GM21381 (cell line): ENCODE measurements around the gene SIX4.

Experiments
- ATAC-seq: cut with Tn5 transposase; IDR thresholded peaks from one replicate; pipeline ENCODE4 v1.9.1; 2021; ENCODE audit warnings: mild to moderate bottlenecking, moderate library complexity; ENCODE audit not compliant: unreplicated experiment

Gene SIX4

GRCh38 chr14:60722357-60723115, 1.6 kb downstream of the SIX4 start:
- ATAC-seq, result peak; percentile 41

- ATAC-seq, result no peak
Measured at GRCh38 chr14:60722107-60722356, 2.1 kb downstream of the SIX4 start.

GRCh38 chr14:60721326-60722106, 2.6 kb downstream of the SIX4 start:
- ATAC-seq, result no peak

- no peak for ATAC-seq
Measured at GRCh38 chr14:60720962-60721325, 3.2 kb downstream of the SIX4 start.

- no peak for ATAC-seq
Measured at GRCh38 chr14:60720391-60720790, 3.8 kb downstream of the SIX4 start.

- no peak for ATAC-seq
Measured at GRCh38 chr14:60713513-60713912, 10.6 kb downstream of the SIX4 start.

GRCh38 chr14:60710494-60710893, 13.7 kb downstream of the SIX4 start:
- no peak for ATAC-seq

- no peak for ATAC-seq
Measured at GRCh38 chr14:60707858-60708257, 16.3 kb downstream of the SIX4 start.

GRCh38 chr14:60705100-60705499, 19.1 kb downstream of the SIX4 start:
- ATAC-seq, result no peak

GRCh38 chr14:60700598-60700997, 23.6 kb downstream of the SIX4 start:
- no peak for ATAC-seq

- ATAC-seq, result no peak
Measured at GRCh38 chr14:60695327-60695726, 28.8 kb downstream of the SIX4 start.

GRCh38 chr14:60691383-60692113, 32.6 kb downstream of the SIX4 start:
- no peak for ATAC-seq

- ATAC-seq, result no peak
Measured at GRCh38 chr14:60686865-60687264, 37.3 kb downstream of the SIX4 start.

- no peak for ATAC-seq
Measured at GRCh38 chr14:60684203-60684602, 39.9 kb downstream of the SIX4 start.

GRCh38 chr14:60681271-60681670, 42.9 kb downstream of the SIX4 start:
- ATAC-seq, result no peak

- no peak for ATAC-seq
Measured at GRCh38 chr14:60680511-60680910, 43.6 kb downstream of the SIX4 start.

- ATAC-seq, result no peak
Measured at GRCh38 chr14:60679566-60680258, 44.4 kb downstream of the SIX4 start.

- ATAC-seq, result no peak
Measured at GRCh38 chr14:60677701-60678100, 46.5 kb downstream of the SIX4 start.

GRCh38 chr14:60670989-60671388, 53.2 kb downstream of the SIX4 start:
- no peak for ATAC-seq

GRCh38 chr14:60668431-60669112, 55.6 kb downstream of the SIX4 start:
- ATAC-seq, result no peak

- ATAC-seq, result no peak
Measured at GRCh38 chr14:60665177-60665550, 59.0 kb downstream of the SIX4 start.
